SK-N-SH (cell line): ENCODE results near the gene TARDBP. TPM values are rescaled to one million over a fixed set of nuclear protein-coding genes. Genes with fewer than 3 reads are reported as not detected.

Source experiments
- CTCF ChIA-PET: fragments of 300-600, 350-600 bp; formaldehyde crosslinking; extraction: SDS; loops from one replicate; lab custom pipeline; 2021; lab: Yijun Ruan, JAX
- POLR2A ChIA-PET: fragments of 350-600 bp; sonication (Branson Sonifier 250); formaldehyde crosslinking; extraction: SDS; loops from one replicate; lab custom pipeline; 2020; ENCODE audit warnings: antibody characterized with exemption, inconsistent platforms; lab: Yijun Ruan, JAX
- DNase-seq: peaks from one replicate; pipeline ENCODE4 v3.0.0; 2012
- H2AFZ ChIP-seq: fragments of 200-600 bp; sonication (generic); 2 replicates; pipeline ENCODE4 v1.8.1; 2016; ENCODE audit warnings: antibody characterized with exemption, mild to moderate bottlenecking, low read depth
- H3F3A ChIP-seq: fragments of 200-600 bp; sonication (generic); replicated peaks from 2 replicates; pipeline ENCODE3; 2016; ENCODE audit warnings: antibody characterized with exemption, mild to moderate bottlenecking; ENCODE audit not compliant: insufficient read depth
- H3K27ac ChIP-seq, 2 experiments: fragments of 200-500 bp in 1 of 2; fragments of 200-600 bp in 1 of 2; sonication (Bioruptor generic) in 1 of 2; sonication (generic), shearing (Covaris generic) in 1 of 2; 2 replicates each; pipeline versions ENCODE4 v1.5.1 to v1.6.1; 2014 to 2016; ENCODE audit warnings: low read depth in 2 of 2, inconsistent platforms in 1 of 2, low read length in 1 of 2, mild to moderate bottlenecking in 1 of 2, mixed read lengths in 1 of 2
- H3K27me3 ChIP-seq: fragments of 200-600 bp; sonication (generic), shearing (Covaris generic); 2 replicates; pipeline ENCODE4 v1.6.1; 2016; ENCODE audit warnings: mixed run types; ENCODE audit not compliant: insufficient read depth
- H3K36me3 ChIP-seq, 2 experiments: fragments of 200-500 bp in 1 of 2; fragments of 200-600 bp in 1 of 2; sonication (Bioruptor generic) in 1 of 2; sonication (generic) in 1 of 2; replicated peaks in 1 of 2; 2 replicates each; pipeline versions ENCODE3 to v1.5.1; 2014 to 2016; ENCODE audit warnings: low read length in 1 of 2, mild to moderate bottlenecking in 1 of 2; ENCODE audit not compliant: insufficient read depth in 2 of 2, control insufficient read depth in 1 of 2
- H3K4me1 ChIP-seq, 2 experiments: fragments of 200-500 bp in 1 of 2; fragments of 200-600 bp in 1 of 2; sonication (Bioruptor generic) in 1 of 2; sonication (generic), shearing (Covaris generic) in 1 of 2; 2 replicates each; pipeline versions ENCODE4 v1.5.1 to v1.6.1; 2014 to 2016; ENCODE audit warnings: low read depth in 1 of 2, low read length in 1 of 2, mixed run types in 1 of 2; ENCODE audit not compliant: insufficient read depth in 2 of 2, control insufficient read depth in 1 of 2
- H3K4me2 ChIP-seq: fragments of 200-600 bp; sonication (generic), shearing (Covaris generic); 2 replicates; pipeline ENCODE4 v1.6.1; 2017; ENCODE audit warnings: mixed run types
- H3K4me3 ChIP-seq, 2 experiments: fragments of 200-500 bp in 1 of 2; fragments of 200-600 bp in 1 of 2; sonication (Bioruptor generic) in 1 of 2; sonication (generic), shearing (Covaris generic) in 1 of 2; 2 replicates each; pipeline versions ENCODE4 v1.5.1 to v1.8.1; 2014 to 2016; ENCODE audit warnings: low read depth in 2 of 2, inconsistent platforms in 1 of 2, low read length in 1 of 2, mild to moderate bottlenecking in 1 of 2, mixed read lengths in 1 of 2, moderate library complexity in 1 of 2
- H3K79me2 ChIP-seq: fragments of 200-600 bp; sonication (generic); 2 replicates; pipeline ENCODE4 v1.8.1; 2017; ENCODE audit warnings: mild to moderate bottlenecking; ENCODE audit not compliant: insufficient read depth
- H3K9ac ChIP-seq: fragments of 200-600 bp; sonication (generic); 2 replicates; pipeline ENCODE4 v1.6.1; 2017; ENCODE audit warnings: mixed run types
- H3K9me2 ChIP-seq: fragments of 200-600 bp; sonication (generic); 2 replicates; pipeline ENCODE4 v1.6.1; 2017; ENCODE audit warnings: mixed run types
- H3K9me3 ChIP-seq: fragments of 200-600 bp; sonication (generic); 2 replicates; pipeline ENCODE4 v1.6.1; 2017; ENCODE audit warnings: mixed run types, mild to moderate bottlenecking, moderate library complexity
- H4K20me1 ChIP-seq: fragments of 200-600 bp; sonication (generic); 2 replicates; pipeline ENCODE4 v1.6.1; 2017; ENCODE audit warnings: mild to moderate bottlenecking, mixed run types; ENCODE audit not compliant: insufficient read depth
- CTCF ChIP-seq: fragments of 200-600 bp; sonication (generic); IDR thresholded peaks from 2 replicates; pipeline ENCODE4 v1.6.1; 2017; ENCODE audit warnings: antibody characterized with exemption, mild to moderate bottlenecking, moderate library complexity
- EP300 ChIP-seq, 2 experiments: IDR thresholded peaks; 2 replicates each; pipeline versions ENCODE4 v1.4.0 to v1.6.1; 2012; ENCODE audit warnings: borderline replicate concordance in 1 of 2, low read depth in 1 of 2, low read length in 1 of 2
- FOXJ3 ChIP-seq: sonication (generic); formaldehyde crosslinking; IDR thresholded peaks from 2 replicates; pipeline ENCODE4 v1.5.1; 2020; ENCODE audit warnings: mild to moderate bottlenecking, missing genetic modification reagents
- MXI1 ChIP-seq: IDR thresholded peaks from 2 replicates; pipeline ENCODE4 v1.6.1; 2012; ENCODE audit warnings: mild to moderate bottlenecking, low read depth, low read length, improper control_type of control experiment
- NFIC ChIP-seq: IDR thresholded peaks from 2 replicates; pipeline ENCODE4 v1.4.0; 2012; ENCODE audit warnings: borderline replicate concordance
- NRF1 ChIP-seq: IDR thresholded peaks from 2 replicates; pipeline ENCODE4 v1.6.1; 2012; ENCODE audit warnings: low read depth, mild to moderate bottlenecking, low read length
- POLR2AphosphoS5 ChIP-seq: IDR thresholded peaks from 2 replicates; pipeline ENCODE4 v1.6.1; 2012; ENCODE audit warnings: low read depth, low read length
- RAD21 ChIP-seq: IDR thresholded peaks from 2 replicates; pipeline ENCODE4 v1.6.1; 2012; ENCODE audit warnings: mild to moderate bottlenecking, low read length
- REST ChIP-seq: IDR thresholded peaks from 2 replicates; pipeline ENCODE4 v1.6.1; 2012; ENCODE audit warnings: mild to moderate bottlenecking, low read depth, low read length, moderate library complexity
- SMC3 ChIP-seq: IDR thresholded peaks from 2 replicates; pipeline ENCODE4 v1.6.1; 2012; ENCODE audit warnings: low read depth, low read length, improper control_type of control experiment
- YY1 ChIP-seq: IDR thresholded peaks from 2 replicates; pipeline ENCODE4 v1.4.0; 2012; ENCODE audit warnings: low read depth, mild to moderate bottlenecking
- WGBS: methylation state at CpG from one replicate; pipeline ENCODE4 v1.1.6; 2017; ENCODE audit warnings: low lambda C conversion rate; 5-methylcytosine and 5-hydroxymethylcytosine counted together
- polyA plus RNA-seq, 3 experiments: library from polyadenylated mRNA; depleted of rRNA; stranded (reverse); fragments of >200 nt; gene quantifications; 2 replicates each; pipeline ENCODE4 v1.2.3, GENCODE V29; 2012

Gene TARDBP
- polyA plus RNA-seq, 1 of the 3 experiments (the other 2 are of a cell fraction): 207 TPM

- 0 out of 2 replicates have a peak overlapping the region, but pooled peaks have one; percentile 29 for H3K4me2 ChIP-seq
These were observed 25.3 kb downstream of the TARDBP start for GRCh38 chr1:11037740-11038182.

More at GRCh38 chr1:11037740-11038182, 25.3 kb downstream of the TARDBP start:
- CTCF ChIA-PET: interaction anchor here (0.6 to 3.7 kb wide), 126 partner anchors 11 to 751 kb away, joined by 3 to 118 read pairs (median 5); partner anchors contain the start of genes AGTRAP, ANGPTL7, DISP3 and EXOSC10
- TF ChIP-seq MXI1 (peak; percentile 58; the same call in 1 of the 2 replicates), NFIC (no peak), YY1 (no peak), REST (no peak; the same call in 1 of the 2 replicates), CTCF (peak; percentile 98), POLR2AphosphoS5 (no peak), NRF1 (peak; percentile 51), EP300 (IDR thresholded peaks at IDR 0.05; ENCODE audit: borderline replicate concordance in 1 of 2, low read depth in 1 of 2, low read length in 1 of 2) (no peak), FOXJ3 (CRISPR knock-in tag) (no peak), RAD21 (peak; percentile 100), SMC3 (peak; percentile 90)
- TF ChIP-seq, all 33 proteins: peak for 5
- peak overlapping the region in 1 of 2 experiments; percentile 16; a peak in 1 of 4 replicates for H3K4me3 ChIP-seq
- no peaks in the 10 kb centered on the region for H4K20me1 ChIP-seq
- WGBS: 0% methylated on average over 8 of the region's 8 CpGs
- POLR2A ChIA-PET: interaction anchor here (0.5 to 1.4 kb wide), 10 partner anchors 8 to 1441 kb away, joined by 3 to 7 read pairs (median 3); partner anchors contain the start of genes EXOSC10, MTOR and SRM
- H3K27ac ChIP-seq: no peak overlapping the region
- no peaks in the 10 kb centered on the region for H3K4me1 ChIP-seq
- no peak overlapping the region for H3K9ac ChIP-seq
- H3K27me3 ChIP-seq: no peaks in the 10 kb centered on the region
- H2AFZ ChIP-seq: no peak overlapping the region
- no peaks in the 10 kb centered on the region for H3K9me2 ChIP-seq
- DNase-seq: peak; percentile 83
- H3K79me2 ChIP-seq: no peaks in the 10 kb centered on the region
- H3K36me3 ChIP-seq: no peaks in the 10 kb centered on the region
- H3F3A ChIP-seq: peaks cover 3% of the 10 kb centered on the region
- H3K9me3 ChIP-seq: no peaks in the 10 kb centered on the region
